ENCODE results near the gene DTX3.

- TF ChIP-seq, protein P1, sequence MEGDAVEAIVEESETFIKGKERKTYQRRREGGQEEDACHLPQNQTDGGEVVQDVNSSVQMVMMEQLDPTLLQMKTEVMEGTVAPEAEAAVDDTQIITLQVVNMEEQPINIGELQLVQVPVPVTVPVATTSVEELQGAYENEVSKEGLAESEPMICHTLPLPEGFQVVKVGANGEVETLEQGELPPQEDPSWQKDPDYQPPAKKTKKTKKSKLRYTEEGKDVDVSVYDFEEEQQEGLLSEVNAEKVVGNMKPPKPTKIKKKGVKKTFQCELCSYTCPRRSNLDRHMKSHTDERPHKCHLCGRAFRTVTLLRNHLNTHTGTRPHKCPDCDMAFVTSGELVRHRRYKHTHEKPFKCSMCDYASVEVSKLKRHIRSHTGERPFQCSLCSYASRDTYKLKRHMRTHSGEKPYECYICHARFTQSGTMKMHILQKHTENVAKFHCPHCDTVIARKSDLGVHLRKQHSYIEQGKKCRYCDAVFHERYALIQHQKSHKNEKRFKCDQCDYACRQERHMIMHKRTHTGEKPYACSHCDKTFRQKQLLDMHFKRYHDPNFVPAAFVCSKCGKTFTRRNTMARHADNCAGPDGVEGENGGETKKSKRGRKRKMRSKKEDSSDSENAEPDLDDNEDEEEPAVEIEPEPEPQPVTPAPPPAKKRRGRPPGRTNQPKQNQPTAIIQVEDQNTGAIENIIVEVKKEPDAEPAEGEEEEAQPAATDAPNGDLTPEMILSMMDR (IDR thresholded peaks at IDR 0.05), result no peak
- TF ChIP-seq POLR2AphosphoS5 (IDR thresholded peaks at IDR 0.05; ENCODE audit: insufficient read depth in 1 of 2, low read depth in 1 of 2) (no peak), POLR2A (IDR thresholded peaks at IDR 0.05) (no peak)
These were observed 19.3 kb downstream of the DTX3 start for GRCh38 chr12:57623811-57624390.

Data from vagina (tissue), 2 donors.